Endothelial cell of umbilical vein (primary cell): Measurements from ENCODE around the gene CD163L1. TPM values are rescaled to one million over a fixed set of nuclear protein-coding genes. Genes with fewer than 3 reads are reported as not detected.

Experiments used
- BruUV-seq: library from RNA; stranded (reverse); fragments of 400-500 nt; replicated peaks from 2 replicates; lab custom pipeline; 2021; lab: Mats Ljungman, UMichigan
- CTCF ChIA-PET: fragments of 300-600, 350-600 bp; sonication (Branson Sonifier 250); formaldehyde crosslinking; loops from one replicate; lab custom pipeline; 2021; ENCODE audit warnings: antibody characterized with exemption, inconsistent platforms; lab: Charles Lee
- POLR2A ChIA-PET: fragments of 300-600, 350-600 bp; sonication (Branson Sonifier 250); formaldehyde crosslinking; loops from one replicate; lab custom pipeline; 2021; ENCODE audit warnings: antibody characterized with exemption, inconsistent platforms; lab: Charles Lee
- DNase-seq: peaks from one replicate; pipeline ENCODE4 v3.0.0-alpha.2; 2011; ENCODE audit warnings: low read depth, low spot score
- FAIRE-seq: peaks from 2 replicates; lab custom pipeline; 2011; peaks lifted over from hg19 to GRCh38; lab: Jason Lieb, UNC
- H2AFZ ChIP-seq: 2 replicates; pipeline ENCODE4 v1.6.0; 2012; ENCODE audit warnings: low read depth, low read length, control low read depth, inconsistent platforms
- H3K27ac ChIP-seq: 2 replicates; pipeline ENCODE4 v1.5.1; 2011; ENCODE audit warnings: low read depth, mild to moderate bottlenecking, control low read depth, low read length, moderate library complexity; ENCODE audit not compliant: insufficient read depth
- H3K27me3 ChIP-seq, 2 experiments: 2 replicates each; pipeline versions ENCODE4 v1.6.0 to v1.6.1; 2011; ENCODE audit warnings: low read length in 2 of 2, mixed read lengths in 1 of 2; ENCODE audit not compliant: control insufficient read depth in 2 of 2, insufficient read depth in 2 of 2
- H3K36me3 ChIP-seq, 2 experiments: 2 replicates in 1 of 2; 3 replicates in 1 of 2; pipeline ENCODE4 v1.5.1; 2011; ENCODE audit warnings: low read length in 2 of 2, mild to moderate bottlenecking in 1 of 2, moderate library complexity in 1 of 2; ENCODE audit not compliant: control insufficient read depth in 2 of 2, insufficient read depth in 2 of 2; ENCODE audit errors: extremely low read depth in 1 of 2
- H3K4me1 ChIP-seq: 3 replicates; pipeline ENCODE4 v1.5.1; 2011; ENCODE audit warnings: mild to moderate bottlenecking, low read length; ENCODE audit not compliant: control insufficient read depth, insufficient read depth; ENCODE audit errors: extremely low read depth
- H3K4me2 ChIP-seq: 2 replicates; pipeline ENCODE4 v1.6.1; 2011; ENCODE audit warnings: low read length, control low read depth, mixed read lengths; ENCODE audit not compliant: insufficient read depth
- H3K4me3 ChIP-seq, 3 experiments: fragments of 200-600 bp in 1 of 3; sonication (generic), shearing (Covaris generic) in 1 of 3; replicated peaks in 1 of 3; 2 replicates each; pipeline ENCODE4 v1.5.1; 2011 to 2016; ENCODE audit warnings: control low read depth in 3 of 3, low read length in 3 of 3, mild to moderate bottlenecking in 2 of 3, inconsistent platforms in 1 of 3, low read depth in 1 of 3, moderate library complexity in 1 of 3; ENCODE audit not compliant: insufficient read depth in 1 of 3
- H3K79me2 ChIP-seq: 2 replicates; pipeline ENCODE4 v1.6.0; 2012; ENCODE audit warnings: low read length, inconsistent platforms; ENCODE audit not compliant: control insufficient read depth, insufficient read depth
- H3K9ac ChIP-seq: replicated peaks from 2 replicates; pipeline ENCODE3; 2011; ENCODE audit warnings: low read length, control low read depth; ENCODE audit not compliant: insufficient read depth; ENCODE audit errors: extremely low read depth
- H3K9me1 ChIP-seq: replicated peaks from 3 replicates; pipeline ENCODE4 v1.6.0; 2011; ENCODE audit warnings: mild to moderate bottlenecking, low read length; ENCODE audit not compliant: control insufficient read depth, insufficient read depth; ENCODE audit errors: extremely low read depth
- H3K9me3 ChIP-seq: replicated peaks from 2 replicates; pipeline ENCODE4 v1.5.1; 2012; ENCODE audit warnings: low read length, inconsistent platforms; ENCODE audit not compliant: control insufficient read depth, insufficient read depth
- H4K20me1 ChIP-seq: replicated peaks from 2 replicates; pipeline ENCODE3; 2011; ENCODE audit warnings: mild to moderate bottlenecking, low read length; ENCODE audit not compliant: control insufficient read depth, insufficient read depth; ENCODE audit errors: extremely low read depth
- EZH2 ChIP-seq: IDR thresholded peaks from 2 replicates; pipeline ENCODE4 v1.6.1; 2012; ENCODE audit warnings: borderline replicate concordance, low read depth, mild to moderate bottlenecking, moderate library complexity, low read length, inconsistent platforms; ENCODE audit not compliant: severe bottlenecking
- FOS ChIP-seq: IDR thresholded peaks from 2 replicates; pipeline ENCODE4 v1.6.1; 2011; ENCODE audit warnings: mild to moderate bottlenecking, low read length, moderate library complexity, borderline replicate concordance; ENCODE audit not compliant: insufficient read depth
- GATA2 ChIP-seq: IDR thresholded peaks from 2 replicates; pipeline ENCODE4 v1.7.0; 2011; ENCODE audit warnings: low read depth, mild to moderate bottlenecking, moderate library complexity, mixed read lengths, low read length; ENCODE audit not compliant: insufficient read length, insufficient read depth
- JUN ChIP-seq: IDR thresholded peaks from 2 replicates; pipeline ENCODE4 v1.6.1; 2011; ENCODE audit warnings: borderline replicate concordance, low read depth; ENCODE audit not compliant: insufficient read length, insufficient read depth
- MYC ChIP-seq: IDR thresholded peaks from one replicate; pipeline ENCODE4 v1.6.1; 2011; ENCODE audit warnings: mild to moderate bottlenecking, low read depth, low read length
- POLR2A ChIP-seq: IDR thresholded peaks from 2 replicates; pipeline ENCODE4 v1.6.1; 2012; ENCODE audit warnings: low read depth, mild to moderate bottlenecking, control low read depth, low read length
- POLR2AphosphoS5 ChIP-seq: IDR thresholded peaks from 2 replicates; pipeline ENCODE4 v1.6.1; 2012; ENCODE audit warnings: low read depth, mild to moderate bottlenecking, control low read depth, low read length, moderate library complexity; ENCODE audit not compliant: insufficient read depth
- dilution Hi-C: fragments of 300-500 bp; cut with MboI; formaldehyde crosslinking; loops from one replicate; pipeline ENCODE4 v1.15.0; 2019; ENCODE audit warnings: low sequenced_read_pairs; ENCODE audit not compliant: extremely low pct_ligation_motif_present
- intact Hi-C: fragments of 100-400 bp; cut with micrococcal nuclease; formaldehyde crosslinking; loops from one replicate; pipeline ENCODE4 v1.10.0; 2022
- polyA plus RNA-seq, 4 experiments: library from polyadenylated mRNA; depleted of rRNA in 3 of 4; stranded (reverse) in 3 of 4; unstranded in 1 of 4; fragments of >200 nt; gene quantifications; 2 replicates each; pipeline versions ENCODE4 v1.2.1 to v1.2.3, GENCODE V29; 2011 to 2012; ENCODE audit warnings: missing spikeins in 1 of 4
- total RNA-seq: library from RNA; stranded (reverse); gene quantifications from 2 replicates; pipeline ENCODE4 v1.2.3, GENCODE V29; 2021
- TF ChIP-seq, protein P1 (sequence below), 2 donors: IDR thresholded peaks; 1 replicate in 1 of 2; 2 replicates in 1 of 2; pipeline ENCODE4 v1.5.1; 2011; ENCODE audit warnings: low read length in 2 of 2, mild to moderate bottlenecking in 2 of 2, moderate library complexity in 2 of 2, control low read depth in 1 of 2, inconsistent platforms in 1 of 2, low read depth in 1 of 2; ENCODE audit not compliant: insufficient read depth in 1 of 2; ENCODE audit errors: extremely low read depth in 1 of 2
- TF ChIP-seq, protein P2 (sequence below): IDR thresholded peaks from 2 replicates; pipeline ENCODE4 v1.6.1; 2011; ENCODE audit not compliant: insufficient read depth, insufficient read length

CD163L1 gene
- total and polyA plus RNA-seq, 2 donors (not counting 3 experiments of a cell fraction or from before 2014, with no cell fraction given), result 2.8 to 7.5 TPM

DNA sequence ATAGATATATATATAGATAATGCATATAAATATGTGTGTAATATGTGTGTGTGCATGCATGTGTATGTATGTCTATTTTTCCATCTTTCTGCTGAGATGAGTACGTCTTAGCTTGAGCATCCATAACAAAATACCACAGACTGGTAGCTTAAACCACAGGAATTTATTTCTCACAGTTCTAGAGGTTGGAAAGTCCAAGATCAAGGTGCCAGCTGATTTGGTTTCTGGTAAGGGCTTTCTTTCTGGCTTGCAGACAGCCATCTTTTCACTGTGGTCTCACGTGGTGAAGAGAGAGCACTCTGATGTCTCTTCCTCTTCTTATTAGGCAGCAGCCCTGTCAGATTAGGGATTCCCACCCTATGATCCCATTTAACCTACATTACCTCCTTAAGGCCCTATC, 92.8 kb downstream of the CD163L1 start:
- Histone ChIP-seq H3K9me1 (no peaks in the 10 kb centered on the region), H3K79me2 (no peaks in the 10 kb centered on the region), H3K9me3 (no peaks in the 10 kb centered on the region), H3K27me3 (no peaks in the 10 kb centered on the region), H3K36me3 (no peaks in the 10 kb centered on the region), H3K9ac (no peak overlapping the region), H3K4me1 (peaks cover 38% of the 10 kb centered on the region), H3K27ac (no peak overlapping the region), H3K4me3 (no peak overlapping the region), H2AFZ (no peak overlapping the region), H3K4me2 (no peak overlapping the region), H4K20me1 (no peaks in the 10 kb centered on the region)
- TF ChIP-seq JUN (no peak), POLR2AphosphoS5 (no peak), EZH2 (no peak), POLR2A (no peak), FOS (no peak), MYC (no peak), GATA2 (no peak)
- TF ChIP-seq, protein P1, sequence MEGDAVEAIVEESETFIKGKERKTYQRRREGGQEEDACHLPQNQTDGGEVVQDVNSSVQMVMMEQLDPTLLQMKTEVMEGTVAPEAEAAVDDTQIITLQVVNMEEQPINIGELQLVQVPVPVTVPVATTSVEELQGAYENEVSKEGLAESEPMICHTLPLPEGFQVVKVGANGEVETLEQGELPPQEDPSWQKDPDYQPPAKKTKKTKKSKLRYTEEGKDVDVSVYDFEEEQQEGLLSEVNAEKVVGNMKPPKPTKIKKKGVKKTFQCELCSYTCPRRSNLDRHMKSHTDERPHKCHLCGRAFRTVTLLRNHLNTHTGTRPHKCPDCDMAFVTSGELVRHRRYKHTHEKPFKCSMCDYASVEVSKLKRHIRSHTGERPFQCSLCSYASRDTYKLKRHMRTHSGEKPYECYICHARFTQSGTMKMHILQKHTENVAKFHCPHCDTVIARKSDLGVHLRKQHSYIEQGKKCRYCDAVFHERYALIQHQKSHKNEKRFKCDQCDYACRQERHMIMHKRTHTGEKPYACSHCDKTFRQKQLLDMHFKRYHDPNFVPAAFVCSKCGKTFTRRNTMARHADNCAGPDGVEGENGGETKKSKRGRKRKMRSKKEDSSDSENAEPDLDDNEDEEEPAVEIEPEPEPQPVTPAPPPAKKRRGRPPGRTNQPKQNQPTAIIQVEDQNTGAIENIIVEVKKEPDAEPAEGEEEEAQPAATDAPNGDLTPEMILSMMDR (IDR thresholded peaks at IDR 0.05; ENCODE audit: extremely low read depth in 1 of 2, insufficient read depth in 1 of 2, low read depth in 1 of 2, low read length in 2 of 2), result no peak
- TF ChIP-seq, protein P2, sequence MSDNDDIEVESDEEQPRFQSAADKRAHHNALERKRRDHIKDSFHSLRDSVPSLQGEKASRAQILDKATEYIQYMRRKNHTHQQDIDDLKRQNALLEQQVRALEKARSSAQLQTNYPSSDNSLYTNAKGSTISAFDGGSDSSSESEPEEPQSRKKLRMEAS, result no peak
- ChIA-PET CTCF (interaction anchor here (1.6 kb wide), 1 partner anchor 89 kb away, joined by 5 read pairs; no protein-coding TSS in a partner anchor), POLR2A (no interaction called here)
- dilution Hi-C loops, result no loop called here
- no peak for DNase-seq
- intact Hi-C loops, result no loop called here
- BruUV-seq, result no TSS peak
- no peak for FAIRE-seq
